NOMO-1 treated with DMSO at 0.1 percent for 48 hours (cell line): Measurements from ENCODE around the gene KLF15.

Experiments
- DNase-seq: peaks from one replicate; lab custom pipeline; 2025; ENCODE audit not compliant: unreplicated experiment; lab: John Stamatoyannopoulos, UW

KLF15 gene

GRCh38 chr3:126357295-126358037 lies at the start of gene KLF15:
Gene KLF15 (minus strand): TSS chr3:126357408. CDS start chr3:126352922, 4,486 bp downstream.
- DNase-seq = peak; percentile 58

GRCh38 chr3:126406389-126407296 lies 49.4 kb upstream of the KLF15 start:
- no peak for DNase-seq

- no peak for DNase-seq
These were observed 45.6 kb upstream of the KLF15 start for GRCh38 chr3:126402666-126403302.

GRCh38 chr3:126402178-126402577 lies 45.0 kb upstream of the KLF15 start:
- no peak for DNase-seq

GRCh38 chr3:126401611-126402160 lies 44.5 kb upstream of the KLF15 start:
- DNase-seq = no peak

- DNase-seq = no peak
These were observed 42.5 kb upstream of the KLF15 start for GRCh38 chr3:126399756-126400155.

GRCh38 chr3:126399351-126399735 lies 42.1 kb upstream of the KLF15 start:
- DNase-seq = peak; percentile 91

- no peak for DNase-seq
These were observed 41.5 kb upstream of the KLF15 start for GRCh38 chr3:126398423-126399350.

- no peak for DNase-seq
These were observed 40.6 kb upstream of the KLF15 start for GRCh38 chr3:126397610-126398422.

GRCh38 chr3:126396536-126396935 lies 39.3 kb upstream of the KLF15 start:
- DNase-seq = no peak

GRCh38 chr3:126395846-126396513 lies 38.8 kb upstream of the KLF15 start:
- DNase-seq = no peak

- DNase-seq = no peak
These were observed 37.7 kb upstream of the KLF15 start for GRCh38 chr3:126394977-126395321.

GRCh38 chr3:126394179-126394976 lies 37.2 kb upstream of the KLF15 start, which contains the start of gene CFAP100:
Gene CFAP100 (plus strand): TSS chr3:126394909. CDS start chr3:126396001, 1,092 bp downstream.
- no peak for DNase-seq

GRCh38 chr3:126393563-126393962 lies 36.4 kb upstream of the KLF15 start:
- no peak for DNase-seq

GRCh38 chr3:126392246-126392645 lies 35.0 kb upstream of the KLF15 start:
- no peak for DNase-seq

- DNase-seq = no peak
These were observed 34.4 kb upstream of the KLF15 start for GRCh38 chr3:126391631-126392030.

- DNase-seq = no peak
These were observed 33.5 kb upstream of the KLF15 start for GRCh38 chr3:126390751-126391150.

- no peak for DNase-seq
These were observed 33.0 kb upstream of the KLF15 start for GRCh38 chr3:126390201-126390600.
